Measurements from ENCODE around the gene IFT172.

The IFT172 gene

GRCh38 chr2:27421660-27422250 is 67.8 kb downstream of the IFT172 start:
- Histone ChIP-seq H3K36me3 (ENCODE audit: insufficient read depth, low read length) (no peaks in the 10 kb centered on the region), H2AFZ (ENCODE audit: low read length) (no peak overlapping the region), H3K4me1 (ENCODE audit: insufficient read depth, low read length, poor library complexity, severe bottlenecking) (no peaks in the 10 kb centered on the region), H3K79me2 (ENCODE audit: insufficient read depth, low read length) (no peaks in the 10 kb centered on the region), H3K9me3 (ENCODE audit: insufficient read depth, low read depth, low read length) (no peaks in the 10 kb centered on the region), H3K4me3 (ENCODE audit: low read length, poor library complexity, severe bottlenecking) (no peak overlapping the region), H3F3A (ENCODE audit: low read depth) (no peaks in the 10 kb centered on the region), H3K4me2 (ENCODE audit: low read depth, low read length, poor library complexity, severe bottlenecking) (no peak overlapping the region), H3K9ac (ENCODE audit: low read depth, low read length, poor library complexity, severe bottlenecking) (no peak overlapping the region), H4K20me1 (ENCODE audit: insufficient read depth, low read length, poor library complexity, severe bottlenecking) (no peaks in the 10 kb centered on the region), H3K9me2 (replicated peaks; ENCODE audit: low read depth, low read length) (no peaks in the 10 kb centered on the region), H3K27me3 (ENCODE audit: insufficient read depth, low read length, poor library complexity, severe bottlenecking) (no peaks in the 10 kb centered on the region)
- no peak for TF ChIP-seq EZH2phosphoT487 (IDR thresholded peaks at IDR 0.05; ENCODE audit: borderline replicate concordance)
- TF ChIP-seq, protein P1, sequence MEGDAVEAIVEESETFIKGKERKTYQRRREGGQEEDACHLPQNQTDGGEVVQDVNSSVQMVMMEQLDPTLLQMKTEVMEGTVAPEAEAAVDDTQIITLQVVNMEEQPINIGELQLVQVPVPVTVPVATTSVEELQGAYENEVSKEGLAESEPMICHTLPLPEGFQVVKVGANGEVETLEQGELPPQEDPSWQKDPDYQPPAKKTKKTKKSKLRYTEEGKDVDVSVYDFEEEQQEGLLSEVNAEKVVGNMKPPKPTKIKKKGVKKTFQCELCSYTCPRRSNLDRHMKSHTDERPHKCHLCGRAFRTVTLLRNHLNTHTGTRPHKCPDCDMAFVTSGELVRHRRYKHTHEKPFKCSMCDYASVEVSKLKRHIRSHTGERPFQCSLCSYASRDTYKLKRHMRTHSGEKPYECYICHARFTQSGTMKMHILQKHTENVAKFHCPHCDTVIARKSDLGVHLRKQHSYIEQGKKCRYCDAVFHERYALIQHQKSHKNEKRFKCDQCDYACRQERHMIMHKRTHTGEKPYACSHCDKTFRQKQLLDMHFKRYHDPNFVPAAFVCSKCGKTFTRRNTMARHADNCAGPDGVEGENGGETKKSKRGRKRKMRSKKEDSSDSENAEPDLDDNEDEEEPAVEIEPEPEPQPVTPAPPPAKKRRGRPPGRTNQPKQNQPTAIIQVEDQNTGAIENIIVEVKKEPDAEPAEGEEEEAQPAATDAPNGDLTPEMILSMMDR (conservative IDR thresholded peaks at IDR 0.05; ENCODE audit: low read length), result no peak

- TF ChIP-seq, protein P1 (conservative IDR thresholded peaks at IDR 0.05; ENCODE audit: low read length), result no peak
- TF ChIP-seq EZH2phosphoT487 (IDR thresholded peaks at IDR 0.05; ENCODE audit: borderline replicate concordance), result no peak
- H3K4me3 ChIP-seq (ENCODE audit: low read length, poor library complexity, severe bottlenecking), result no peak overlapping the region
Measured at GRCh38 chr2:27420996-27421395, 68.5 kb downstream of the IFT172 start.

GRCh38 chr2:27416151-27416550 is 73.4 kb downstream of the IFT172 start:
- no peaks in the 10 kb centered on the region for H3K9me3 ChIP-seq (ENCODE audit: insufficient read depth, low read depth, low read length)
- no peak overlapping the region for H2AFZ ChIP-seq (ENCODE audit: low read length)
- no peak overlapping the region for H3K4me2 ChIP-seq (ENCODE audit: low read depth, low read length, poor library complexity, severe bottlenecking)
- H3K4me3 ChIP-seq (ENCODE audit: low read length, poor library complexity, severe bottlenecking), result no peak overlapping the region
- no peaks in the 10 kb centered on the region for H3K79me2 ChIP-seq (ENCODE audit: insufficient read depth, low read length)
- H3K9me2 ChIP-seq (replicated peaks; ENCODE audit: low read depth, low read length), result no peaks in the 10 kb centered on the region
- H3K4me1 ChIP-seq (ENCODE audit: insufficient read depth, low read length, poor library complexity, severe bottlenecking), result no peaks in the 10 kb centered on the region
- no peaks in the 10 kb centered on the region for H3K27me3 ChIP-seq (ENCODE audit: insufficient read depth, low read length, poor library complexity, severe bottlenecking)
- no peaks in the 10 kb centered on the region for H4K20me1 ChIP-seq (ENCODE audit: insufficient read depth, low read length, poor library complexity, severe bottlenecking)
- TF ChIP-seq, protein P1 (conservative IDR thresholded peaks at IDR 0.05; ENCODE audit: low read length), result no peak
- TF ChIP-seq EZH2phosphoT487 (IDR thresholded peaks at IDR 0.05; ENCODE audit: borderline replicate concordance), result no peak
- H3F3A ChIP-seq (ENCODE audit: low read depth), result no peaks in the 10 kb centered on the region
- H3K36me3 ChIP-seq (ENCODE audit: insufficient read depth, low read length), result no peaks in the 10 kb centered on the region
- H3K9ac ChIP-seq (ENCODE audit: low read depth, low read length, poor library complexity, severe bottlenecking), result no peak overlapping the region

More at GRCh38 chr2:27420996-27421395, 68.5 kb downstream of the IFT172 start:
- Histone ChIP-seq H3K36me3 (ENCODE audit: insufficient read depth, low read length) (no peaks in the 10 kb centered on the region), H3K9me3 (ENCODE audit: insufficient read depth, low read depth, low read length) (no peaks in the 10 kb centered on the region), H3K9me2 (replicated peaks; ENCODE audit: low read depth, low read length) (no peaks in the 10 kb centered on the region), H3K4me2 (ENCODE audit: low read depth, low read length, poor library complexity, severe bottlenecking) (no peak overlapping the region), H3K4me1 (ENCODE audit: insufficient read depth, low read length, poor library complexity, severe bottlenecking) (no peaks in the 10 kb centered on the region), H3F3A (ENCODE audit: low read depth) (no peaks in the 10 kb centered on the region), H4K20me1 (ENCODE audit: insufficient read depth, low read length, poor library complexity, severe bottlenecking) (no peaks in the 10 kb centered on the region), H3K27me3 (ENCODE audit: insufficient read depth, low read length, poor library complexity, severe bottlenecking) (no peaks in the 10 kb centered on the region), H3K79me2 (ENCODE audit: insufficient read depth, low read length) (no peaks in the 10 kb centered on the region), H2AFZ (ENCODE audit: low read length) (no peak overlapping the region), H3K9ac (ENCODE audit: low read depth, low read length, poor library complexity, severe bottlenecking) (no peak overlapping the region)

All from Loucy (cell line).